ENCODE measurements around the gene PLCB1. TPM values are rescaled to one million over a fixed set of nuclear protein-coding genes. Genes with fewer than 3 reads are reported as not detected.
"Not testable (repeated sequence)": the region's sequence is repeated elsewhere in the genome, so short reads cannot be mapped to it uniquely, and the experiment has no call there.

PLCB1 gene
- total RNA-seq, 2 donors from 2014 or later = 12.3 to 13.4 TPM

- no peak for ATAC-seq
- Mint-ChIP-seq H3K27me3 (no peaks in the 10 kb centered on the region), H3K36me3 (no peaks in the 10 kb centered on the region)
These were observed 235.6 kb downstream of the PLCB1 start for GRCh38 chr20:8367689-8368088.

GRCh38 chr20:8368670-8369069 is 236.6 kb downstream of the PLCB1 start:
- DNase-seq (ENCODE audit: low spot score) = no peak
- H3K27me3 Mint-ChIP-seq = no peaks in the 10 kb centered on the region

More at GRCh38 chr20:8367689-8368088, 235.6 kb downstream of the PLCB1 start:
- peaks cover 19 to 23% of the 10 kb centered on the region in 2 donors for H3K4me1 Mint-ChIP-seq (ENCODE audit: low read depth in 2 of 2)
- H3K9me3 Mint-ChIP-seq = no peaks in the 10 kb centered on the region
- no peak for DNase-seq (ENCODE audit: low spot score)
- no peak overlapping the region for H3K27ac Mint-ChIP-seq
- no peak overlapping the region for H3K4me3 Mint-ChIP-seq

GRCh38 chr20:8369311-8369710 is 237.2 kb downstream of the PLCB1 start:
- Mint-ChIP-seq H3K27ac (no peak overlapping the region), H3K4me1 (ENCODE audit: low read depth in 2 of 2) (peaks cover 19 to 25% of the 10 kb centered on the region in 2 donors), H3K4me3 (no peak overlapping the region), H3K27me3 (no peaks in the 10 kb centered on the region), H3K9me3 (no peaks in the 10 kb centered on the region), H3K36me3 (no peaks in the 10 kb centered on the region)
- ATAC-seq = no peak
- DNase-seq (ENCODE audit: low spot score) = no peak

More at GRCh38 chr20:8368670-8369069, 236.6 kb downstream of the PLCB1 start:
- peaks cover 19 to 25% of the 10 kb centered on the region in 2 donors for H3K4me1 Mint-ChIP-seq (ENCODE audit: low read depth in 2 of 2)
- no peak overlapping the region for H3K27ac Mint-ChIP-seq
- H3K36me3 Mint-ChIP-seq = no peaks in the 10 kb centered on the region
- no peaks in the 10 kb centered on the region for H3K9me3 Mint-ChIP-seq
- H3K4me3 Mint-ChIP-seq = no peak overlapping the region
- no peak for ATAC-seq

GRCh38 chr20:8370774-8371173 is 238.7 kb downstream of the PLCB1 start:
- DNase-seq (ENCODE audit: low spot score) (no peak), ATAC-seq (no peak)
- Mint-ChIP-seq H3K4me3 (no peak overlapping the region), H3K36me3 (no peaks in the 10 kb centered on the region), H3K27me3 (no peaks in the 10 kb centered on the region), H3K9me3 (no peaks in the 10 kb centered on the region), H3K4me1 (ENCODE audit: low read depth in 2 of 2) (peaks cover 19 to 25% of the 10 kb centered on the region in 2 donors), H3K27ac (peak overlapping the region in 1 of 2 donors; percentile 20)

GRCh38 chr20:8372824-8373380 is 240.8 kb downstream of the PLCB1 start:
- Mint-ChIP-seq H3K9me3 (no peaks in the 10 kb centered on the region), H3K4me3 (no peak overlapping the region), H3K36me3 (no peaks in the 10 kb centered on the region), H3K4me1 (ENCODE audit: low read depth in 2 of 2) (peaks cover 19 to 21% of the 10 kb centered on the region in 2 donors), H3K27ac (peak overlapping the region in 1 of 2 donors; percentile 36), H3K27me3 (no peaks in the 10 kb centered on the region)
- ATAC-seq = no peak
- DNase-seq (ENCODE audit: low spot score) = no peak

- Mint-ChIP-seq H3K4me1 (ENCODE audit: low read depth in 2 of 2) (peaks cover 17 to 20% of the 10 kb centered on the region in 2 donors), H3K9me3 (no peaks in the 10 kb centered on the region), H3K27ac (peak overlapping the region in 1 of 2 donors; percentile 36), H3K4me3 (no peak overlapping the region), H3K36me3 (no peaks in the 10 kb centered on the region), H3K27me3 (no peaks in the 10 kb centered on the region)
- ATAC-seq (no peak), DNase-seq (ENCODE audit: low spot score) (no peak)
These were observed 241.5 kb downstream of the PLCB1 start for GRCh38 chr20:8373579-8373978.

GRCh38 chr20:8375898-8376297 is 243.8 kb downstream of the PLCB1 start:
- ATAC-seq (no peak), DNase-seq (ENCODE audit: low spot score) (no peak)
- Mint-ChIP-seq H3K36me3 (no peaks in the 10 kb centered on the region), H3K4me3 (no peak overlapping the region), H3K4me1 (ENCODE audit: low read depth in 2 of 2) (peaks cover 8 to 9% of the 10 kb centered on the region in 2 donors), H3K27me3 (no peaks in the 10 kb centered on the region), H3K27ac (no peak overlapping the region), H3K9me3 (no peaks in the 10 kb centered on the region)

GRCh38 chr20:8376940-8377339 is 244.9 kb downstream of the PLCB1 start:
- no peak for DNase-seq (ENCODE audit: low spot score)
- ATAC-seq = no peak
- peak overlapping the region in 1 of 2 donors; percentile 16 for H3K27ac Mint-ChIP-seq
- H3K9me3 Mint-ChIP-seq = no peaks in the 10 kb centered on the region
- no peaks in the 10 kb centered on the region for H3K27me3 Mint-ChIP-seq
- peaks cover 8 to 9% of the 10 kb centered on the region in 2 donors for H3K4me1 Mint-ChIP-seq (ENCODE audit: low read depth in 2 of 2)
- no peak overlapping the region for H3K4me3 Mint-ChIP-seq
- H3K36me3 Mint-ChIP-seq = no peaks in the 10 kb centered on the region

- DNase-seq (ENCODE audit: low spot score); H3K4me1 Mint-ChIP-seq (ENCODE audit: low read depth in 2 of 2); H3K36me3 Mint-ChIP-seq; H3K27ac Mint-ChIP-seq; ATAC-seq; H3K4me3 Mint-ChIP-seq; H3K9me3 Mint-ChIP-seq; H3K27me3 Mint-ChIP-seq: not testable (repeated sequence)
These were observed 247.1 kb downstream of the PLCB1 start for GRCh38 chr20:8379125-8379524.

GRCh38 chr20:8385247-8385646 is 253.2 kb downstream of the PLCB1 start:
- Mint-ChIP-seq H3K4me1 (ENCODE audit: low read depth in 2 of 2) (peaks cover 21 to 26% of the 10 kb centered on the region in 2 donors), H3K4me3 (no peak overlapping the region), H3K9me3 (no peaks in the 10 kb centered on the region)

GRCh38 chr20:8386991-8387390 is 254.9 kb downstream of the PLCB1 start:
- no peak overlapping the region for H3K4me3 Mint-ChIP-seq
- H3K9me3 Mint-ChIP-seq = no peaks in the 10 kb centered on the region
- H3K36me3 Mint-ChIP-seq = no peaks in the 10 kb centered on the region
- peaks cover 17 to 23% of the 10 kb centered on the region in 2 donors for H3K4me1 Mint-ChIP-seq (ENCODE audit: low read depth in 2 of 2)
- peak overlapping the region in 1 of 2 donors; percentile 24 for H3K27ac Mint-ChIP-seq
- no peak for ATAC-seq
- H3K27me3 Mint-ChIP-seq = no peaks in the 10 kb centered on the region
- DNase-seq (ENCODE audit: low spot score) = no peak

More at GRCh38 chr20:8385247-8385646, 253.2 kb downstream of the PLCB1 start:
- Mint-ChIP-seq H3K27me3 (no peaks in the 10 kb centered on the region), H3K36me3 (no peaks in the 10 kb centered on the region), H3K27ac (no peak overlapping the region)
- ATAC-seq (no peak), DNase-seq (ENCODE audit: low spot score) (no peak)

GRCh38 chr20:8388141-8388540 is 256.1 kb downstream of the PLCB1 start:
- DNase-seq (ENCODE audit: low spot score) = no peak
- Mint-ChIP-seq H3K27me3 (no peaks in the 10 kb centered on the region), H3K36me3 (no peaks in the 10 kb centered on the region), H3K4me3 (no peak overlapping the region), H3K9me3 (no peaks in the 10 kb centered on the region), H3K4me1 (ENCODE audit: low read depth in 2 of 2) (peaks cover 17 to 23% of the 10 kb centered on the region in 2 donors), H3K27ac (peak overlapping the region in 1 of 2 donors; percentile 40)
- no peak for ATAC-seq

- no peak for ATAC-seq
- no peaks in the 10 kb centered on the region for H3K36me3 Mint-ChIP-seq
- H3K4me1 Mint-ChIP-seq (ENCODE audit: low read depth in 2 of 2) = peaks cover 17 to 23% of the 10 kb centered on the region in 2 donors
- H3K9me3 Mint-ChIP-seq = no peaks in the 10 kb centered on the region
- H3K27me3 Mint-ChIP-seq = no peaks in the 10 kb centered on the region
- no peak overlapping the region for H3K4me3 Mint-ChIP-seq
- DNase-seq (ENCODE audit: low spot score) = no peak
- H3K27ac Mint-ChIP-seq = no peak overlapping the region
These were observed 256.6 kb downstream of the PLCB1 start for GRCh38 chr20:8388707-8389106.

- Mint-ChIP-seq H3K4me3 (no peak overlapping the region), H3K27me3 (no peaks in the 10 kb centered on the region), H3K9me3 (no peaks in the 10 kb centered on the region), H3K36me3 (no peaks in the 10 kb centered on the region), H3K27ac (no peak overlapping the region), H3K4me1 (ENCODE audit: low read depth in 2 of 2) (peaks cover 21 to 23% of the 10 kb centered on the region in 2 donors)
- no peak for ATAC-seq
- no peak for DNase-seq (ENCODE audit: low spot score)
These were observed 257.4 kb downstream of the PLCB1 start for GRCh38 chr20:8389381-8390036.

Data from natural killer cell treated with Interleukin-12 subunit alpha and Interleukin-12 subunit beta and Interleukin-15 and Interleukin-18, amount 100 ng/mL, for 72 hours (primary cell).